Kidney (tissue), 14 donors: ENCODE data around the gene ATP8B1. TPM values are rescaled to one million over a fixed set of nuclear protein-coding genes. Genes with fewer than 3 reads are reported as not detected.
"Not testable (repeated sequence)": the region's sequence is repeated elsewhere in the genome, so short reads cannot be mapped to it uniquely, and the experiment has no call there.

Experiments
- DNase-seq, 5 donors: peaks; one replicate each; pipeline ENCODE4 v3.0.0-alpha.2; 2013 to 2020
- FAIRE-seq: peaks from 2 replicates; lab custom pipeline; 2012; peaks lifted over from hg19 to GRCh38; lab: Jason Lieb, UNC
- H3K27ac ChIP-seq, 2 donors: one replicate each; pipeline ENCODE4 v1.7.0; 2013; ENCODE audit warnings: low read depth in 2 of 2, low read length in 2 of 2, inconsistent platforms in 1 of 2
- H3K27me3 ChIP-seq: one replicate; pipeline ENCODE4 v1.7.1; 2013; ENCODE audit warnings: low read length, inconsistent platforms; ENCODE audit not compliant: control insufficient read depth, insufficient read depth
- H3K36me3 ChIP-seq, 3 donors: one replicate each; pipeline versions ENCODE4 v1.7.0 to v1.7.1; 2013; ENCODE audit warnings: low read length in 3 of 3, control low read depth in 1 of 3, inconsistent platforms in 1 of 3; ENCODE audit not compliant: insufficient read depth in 3 of 3, control insufficient read depth in 2 of 3
- H3K4me1 ChIP-seq, 3 donors: one replicate each; pipeline versions ENCODE4 v1.7.0 to v1.7.1; 2013; ENCODE audit warnings: low read length in 3 of 3, inconsistent platforms in 1 of 3, low read depth in 1 of 3; ENCODE audit not compliant: control insufficient read depth in 2 of 3, insufficient read depth in 2 of 3
- H3K4me3 ChIP-seq, 3 donors: one replicate each; pipeline versions ENCODE4 v1.7.0 to v1.8.1; 2013; ENCODE audit warnings: low read length in 3 of 3, control low read depth in 1 of 3, inconsistent platforms in 1 of 3
- H3K9ac ChIP-seq, 3 donors: one replicate each; pipeline versions ENCODE4 v1.7.0 to v1.7.1; 2013; ENCODE audit warnings: low read length in 3 of 3, control low read depth in 1 of 3, inconsistent platforms in 1 of 3
- H3K9me3 ChIP-seq, 3 donors: one replicate each; pipeline versions ENCODE4 v1.7.0 to v1.7.1; 2013; ENCODE audit warnings: low read length in 3 of 3, control low read depth in 1 of 3, inconsistent platforms in 1 of 3; ENCODE audit not compliant: control insufficient read depth in 2 of 3, insufficient read depth in 1 of 3
- CTCF ChIP-seq: IDR thresholded peaks from 3 replicates; pipeline ENCODE4 v1.5.1; 2012; ENCODE audit warnings: mild to moderate bottlenecking, moderate library complexity, borderline replicate concordance; ENCODE audit not compliant: insufficient read depth; ENCODE audit errors: extremely low read depth
- intact Hi-C: fragments of 100-400 bp; cut with DNase I; formaldehyde crosslinking; loops from one replicate; pipeline ENCODE4 v1.11.1; 2022
- polyA plus RNA-seq: library from polyadenylated mRNA; stranded (reverse); fragments of 350-450 nt; fragmentation: Illumina TruSeq; extraction: RNeasy Lipid Tissue Mini Kit (QIAGEN cat#74804); gene quantifications from one replicate; pipeline ENCODE4 v1.2.3, GENCODE V29; 2014; ENCODE audit warnings: low read depth, low replicate concordance; ENCODE audit not compliant: insufficient read depth
- total RNA-seq: library from RNA; stranded (reverse); fragmentation: NEBNext Ultra II Directional; extraction: Animal tissue kit (Norgen Biotek cat#: 25700); gene quantifications from one replicate; pipeline ENCODE4 v1.2.1, GENCODE V29; 2021
- donor health status: control.
- donor health status: control.
- donor health status: control.
- donor health status: control.
- donor health status: control.
- donor health status: DM: yes; HTN: yes; CAD: no.
- donor health status: Normal renal cell carcinoma (clear cell type).

Gene ATP8B1
- total and polyA plus RNA-seq, 2 donors from 2014 or later, result 5.2 to 40.8 TPM

- Histone ChIP-seq H3K4me1 (no peaks in the 10 kb centered on the region), H3K36me3 (no peaks in the 10 kb centered on the region), H3K9ac (no peak overlapping the region), H3K27ac (no peak overlapping the region), H3K27me3 (no peaks in the 10 kb centered on the region), H3K9me3 (peaks cover 0 to 5% (median 0%) of the 10 kb centered on the region in 3 donors), H3K4me3 (no peak overlapping the region)
- intact Hi-C loops, result no loop called here
- no peak for TF ChIP-seq CTCF
- DNase-seq (peak in 1 of 5 donors; percentile 86), FAIRE-seq (no peak)
These were observed 65.6 kb downstream of the ATP8B1 start for GRCh38 chr18:57737400-57738060.

- H3K36me3 ChIP-seq, H3K4me1 ChIP-seq, DNase-seq, H3K27me3 ChIP-seq, H3K4me3 ChIP-seq, FAIRE-seq, intact Hi-C loops, H3K27ac ChIP-seq, H3K9me3 ChIP-seq, H3K9ac ChIP-seq: not testable (repeated sequence)
These were observed 68.1 kb downstream of the ATP8B1 start for GRCh38 chr18:57735042-57735441.

- Histone ChIP-seq H3K4me3 (no peak overlapping the region), H3K9ac (no peak overlapping the region), H3K27ac (no peak overlapping the region), H3K9me3 (no peaks in the 10 kb centered on the region), H3K4me1 (peaks cover 0 to 4% (median 0%) of the 10 kb centered on the region in 3 donors), H3K36me3 (no peaks in the 10 kb centered on the region), H3K27me3 (no peaks in the 10 kb centered on the region)
- DNase-seq (no peak), FAIRE-seq (no peak)
- intact Hi-C loops, result no loop called here
- no peak for TF ChIP-seq CTCF
These were observed 69.3 kb downstream of the ATP8B1 start for GRCh38 chr18:57733861-57734260.

- TF ChIP-seq CTCF, result no peak
- peaks cover 0 to 6% (median 4%) of the 10 kb centered on the region in 3 donors for H3K4me1 ChIP-seq
- H3K4me3 ChIP-seq, result no peak overlapping the region
- no peak overlapping the region for H3K9ac ChIP-seq
- no peak overlapping the region for H3K27ac ChIP-seq
- H3K27me3 ChIP-seq, result no peaks in the 10 kb centered on the region
- FAIRE-seq (no peak), DNase-seq (no peak)
- peaks cover 0 to 3% (median 0%) of the 10 kb centered on the region in 3 donors for H3K9me3 ChIP-seq
- H3K36me3 ChIP-seq, result no peaks in the 10 kb centered on the region
- intact Hi-C loops, result no loop called here
These were observed 73.0 kb downstream of the ATP8B1 start for GRCh38 chr18:57730146-57730545.
